ENCODE results near the gene RNF166.

- TF ChIP-seq CTCF (IDR thresholded peaks at IDR 0.05; ENCODE audit: low read depth, low read length, poor library complexity, severe bottlenecking) (no peak), EZH2phosphoT487 (IDR thresholded peaks at IDR 0.05; ENCODE audit: borderline replicate concordance, low read length) (no peak)
Observed at GRCh38 chr16:88667461-88667860, 38.7 kb downstream of the RNF166 start.

All from DOHH2 (cell line).